ENCODE data around the gene ROCK2.

DNA sequence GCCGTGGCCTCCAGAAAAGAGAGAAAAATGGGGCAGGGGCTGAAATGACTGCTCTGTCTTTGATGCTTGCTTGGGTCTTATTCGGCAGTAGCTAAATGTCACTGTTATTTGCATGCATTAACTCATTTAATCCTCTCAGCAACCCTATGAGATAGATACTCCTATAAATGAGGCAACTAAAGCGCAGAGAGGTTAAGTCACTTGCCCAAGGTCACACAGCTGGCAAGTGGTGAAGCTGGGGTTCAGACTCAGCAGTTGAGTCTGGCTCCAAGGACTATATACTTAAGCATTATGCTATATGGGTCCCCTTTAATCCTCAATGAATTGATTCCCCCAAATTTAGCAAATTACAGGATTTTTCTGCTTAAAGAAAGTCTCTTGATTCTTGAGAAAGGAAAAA lies 198.4 kb downstream of the ROCK2 start:
- TF ChIP-seq, protein P1, sequence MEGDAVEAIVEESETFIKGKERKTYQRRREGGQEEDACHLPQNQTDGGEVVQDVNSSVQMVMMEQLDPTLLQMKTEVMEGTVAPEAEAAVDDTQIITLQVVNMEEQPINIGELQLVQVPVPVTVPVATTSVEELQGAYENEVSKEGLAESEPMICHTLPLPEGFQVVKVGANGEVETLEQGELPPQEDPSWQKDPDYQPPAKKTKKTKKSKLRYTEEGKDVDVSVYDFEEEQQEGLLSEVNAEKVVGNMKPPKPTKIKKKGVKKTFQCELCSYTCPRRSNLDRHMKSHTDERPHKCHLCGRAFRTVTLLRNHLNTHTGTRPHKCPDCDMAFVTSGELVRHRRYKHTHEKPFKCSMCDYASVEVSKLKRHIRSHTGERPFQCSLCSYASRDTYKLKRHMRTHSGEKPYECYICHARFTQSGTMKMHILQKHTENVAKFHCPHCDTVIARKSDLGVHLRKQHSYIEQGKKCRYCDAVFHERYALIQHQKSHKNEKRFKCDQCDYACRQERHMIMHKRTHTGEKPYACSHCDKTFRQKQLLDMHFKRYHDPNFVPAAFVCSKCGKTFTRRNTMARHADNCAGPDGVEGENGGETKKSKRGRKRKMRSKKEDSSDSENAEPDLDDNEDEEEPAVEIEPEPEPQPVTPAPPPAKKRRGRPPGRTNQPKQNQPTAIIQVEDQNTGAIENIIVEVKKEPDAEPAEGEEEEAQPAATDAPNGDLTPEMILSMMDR (conservative IDR thresholded peaks at IDR 0.05), result no peak
- TF ChIP-seq ZFX (IDR thresholded peaks at IDR 0.05), result no peak

All from C4-2B (cell line).